Measurements from ENCODE around the gene MAP9.

DNA sequence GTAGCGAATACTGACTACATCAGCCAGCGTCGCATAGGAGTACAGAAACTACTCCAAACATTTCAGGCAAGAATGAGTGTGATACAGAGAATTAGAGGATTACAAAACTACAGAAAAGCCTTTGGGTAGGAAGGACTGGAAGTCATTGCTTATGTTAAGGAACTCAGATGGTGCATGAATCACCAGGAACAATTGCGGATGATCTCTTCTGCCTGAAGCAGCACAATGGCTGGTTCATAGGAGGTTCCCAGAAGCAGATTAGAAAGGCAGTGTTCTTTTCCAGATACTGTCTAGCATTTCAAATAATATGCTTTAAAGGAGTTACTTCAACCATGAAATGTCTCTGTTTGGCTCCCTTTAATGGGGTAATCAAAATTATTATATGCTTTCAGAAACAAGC lies 42.5 kb upstream of the MAP9 start:
- TF ChIP-seq, protein P1, sequence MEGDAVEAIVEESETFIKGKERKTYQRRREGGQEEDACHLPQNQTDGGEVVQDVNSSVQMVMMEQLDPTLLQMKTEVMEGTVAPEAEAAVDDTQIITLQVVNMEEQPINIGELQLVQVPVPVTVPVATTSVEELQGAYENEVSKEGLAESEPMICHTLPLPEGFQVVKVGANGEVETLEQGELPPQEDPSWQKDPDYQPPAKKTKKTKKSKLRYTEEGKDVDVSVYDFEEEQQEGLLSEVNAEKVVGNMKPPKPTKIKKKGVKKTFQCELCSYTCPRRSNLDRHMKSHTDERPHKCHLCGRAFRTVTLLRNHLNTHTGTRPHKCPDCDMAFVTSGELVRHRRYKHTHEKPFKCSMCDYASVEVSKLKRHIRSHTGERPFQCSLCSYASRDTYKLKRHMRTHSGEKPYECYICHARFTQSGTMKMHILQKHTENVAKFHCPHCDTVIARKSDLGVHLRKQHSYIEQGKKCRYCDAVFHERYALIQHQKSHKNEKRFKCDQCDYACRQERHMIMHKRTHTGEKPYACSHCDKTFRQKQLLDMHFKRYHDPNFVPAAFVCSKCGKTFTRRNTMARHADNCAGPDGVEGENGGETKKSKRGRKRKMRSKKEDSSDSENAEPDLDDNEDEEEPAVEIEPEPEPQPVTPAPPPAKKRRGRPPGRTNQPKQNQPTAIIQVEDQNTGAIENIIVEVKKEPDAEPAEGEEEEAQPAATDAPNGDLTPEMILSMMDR (IDR thresholded peaks at IDR 0.05) = no peak
- no peak for TF ChIP-seq EP300 (IDR thresholded peaks at IDR 0.05)
- TF ChIP-seq POLR2AphosphoS5 (IDR thresholded peaks at IDR 0.05) = no peak
- no peak for TF ChIP-seq POLR2A (IDR thresholded peaks at IDR 0.05)

All from suprapubic skin (tissue), 4 donors.